Spleen (tissue), 11 donors: ENCODE data around the gene HEG1. TPM values are rescaled to one million over a fixed set of nuclear protein-coding genes. Genes with fewer than 3 reads are reported as not detected.
"Not testable (repeated sequence)": the region's sequence is repeated elsewhere in the genome, so short reads cannot be mapped to it uniquely, and the experiment has no call there.

Experiments used
- DNase-seq: peaks from one replicate; pipeline ENCODE4 v3.0.0-alpha.2; 2020
- H3K27ac ChIP-seq, 8 donors: fragments of 200-600 bp; sonication (generic) in 7 of 8; 1 replicate in 4 of 8; 2 replicates in 4 of 8; pipeline versions ENCODE4 v1.5.0 to v1.8.0; 2016 to 2021; ENCODE audit warnings: inconsistent platforms in 4 of 8, mild to moderate bottlenecking in 4 of 8, moderate library complexity in 1 of 8
- H3K27me3 ChIP-seq, 7 donors: fragments of 200-600 bp; sonication (generic) in 6 of 7; replicated peaks in 1 of 7; 1 replicate in 4 of 7; 2 replicates in 3 of 7; pipeline versions ENCODE4 v1.5.0 to v1.8.0; 2016 to 2021; ENCODE audit warnings: inconsistent platforms in 3 of 7, mild to moderate bottlenecking in 1 of 7
- H3K36me3 ChIP-seq, 6 donors: fragments of 200-600 bp; sonication (generic) in 5 of 6; 1 replicate in 4 of 6; 2 replicates in 2 of 6; pipeline versions ENCODE4 v1.5.0 to v1.8.0; 2016 to 2021; ENCODE audit warnings: inconsistent platforms in 2 of 6
- H3K4me1 ChIP-seq, 6 donors: fragments of 200-600 bp; sonication (generic) in 5 of 6; 1 replicate in 3 of 6; 2 replicates in 3 of 6; pipeline versions ENCODE4 v1.5.0 to v1.8.0; 2016 to 2021; ENCODE audit warnings: inconsistent platforms in 3 of 6
- H3K4me3 ChIP-seq, 8 donors: fragments of 200-600 bp; sonication (generic) in 7 of 8; 1 replicate in 4 of 8; 2 replicates in 4 of 8; pipeline versions ENCODE4 v1.5.0 to v1.8.0; 2016 to 2021; ENCODE audit warnings: inconsistent platforms in 4 of 8, mild to moderate bottlenecking in 4 of 8, moderate library complexity in 2 of 8
- H3K9me3 ChIP-seq, 8 donors: fragments of 200-600 bp; sonication (generic) in 7 of 8; 1 replicate in 4 of 8; 2 replicates in 4 of 8; pipeline versions ENCODE4 v1.5.0 to v1.8.0; 2016 to 2021; ENCODE audit warnings: inconsistent platforms in 4 of 8
- POLR2A ChIP-seq, 3 donors: fragments of 450-650 bp; IDR thresholded peaks; one replicate each; pipeline ENCODE4 v1.5.1; 2017; ENCODE audit warnings: antibody characterized with exemption in 3 of 3, mild to moderate bottlenecking in 1 of 3
- POLR2AphosphoS5 ChIP-seq, 3 donors: sonication (generic); formaldehyde crosslinking; IDR thresholded peaks; one replicate each; pipeline ENCODE4 v1.5.1; 2017; ENCODE audit warnings: antibody characterized with exemption in 3 of 3
- WGBS, 5 donors: extraction: QIAGEN DNeasy Blood & Tissue Kit in 3 of 5; methylation state at CpG; one replicate each; pipeline versions ENCODE4 v1.1.5 to v1.1.7; 2013 to 2018; 5-methylcytosine and 5-hydroxymethylcytosine counted together
- intact Hi-C: fragments of 100-400 bp; cut with DNase I; formaldehyde crosslinking; loops from one replicate; pipeline ENCODE4 v1.15.0; 2023; ENCODE audit warnings: low total_unique reads
- polyA plus RNA-seq, 3 donors: library from polyadenylated mRNA; stranded (reverse); fragments of 200-250 nt; gene quantifications; one replicate each; pipeline ENCODE4 v1.2.1, GENCODE V29; 2013
- total RNA-seq, 7 donors: library from RNA; depleted of rRNA in 3 of 7; stranded (reverse); fragments of >200 nt in 3 of 7; fragmentation: NEBNext Ultra II Directional in 4 of 7; extraction: Animal tissue kit (Norgen Biotek cat#: 25700) in 4 of 7; gene quantifications; one replicate each; pipeline versions ENCODE4 v1.1.0 to v1.2.1, GENCODE V29; 2016 to 2021
- TF ChIP-seq, protein P1 (sequence below), 11 experiments: fragments of 200-600 bp in 7 of 11; fragments of 450-650 bp in 4 of 11; sonication (generic) in 4 of 11; IDR thresholded peaks in 8 of 11; conservative IDR thresholded peaks in 3 of 11; 1 replicate in 7 of 11; 2 replicates in 4 of 11; pipeline versions ENCODE4 v1.4.0 to v1.8.0; 2016 to 2021; ENCODE audit warnings: antibody characterized with exemption in 11 of 11, inconsistent platforms in 4 of 11, mild to moderate bottlenecking in 1 of 11
- donor health status: healthy with polysubstance abuse.
- donor health status: DM: no; HTN: no; CAD: no; lungs with moderate emphysema.
- donor health status: DM: no; HTN: no; CAD: no.
- donor health status: Bipolar disorder and iron deficiency.
- donor health status: healthy.
- donor health status: DM: no; HTN: no; CAD: no.
- donor health status: DM: yes; HTN: yes; CAD: no.

The HEG1 gene
- total and polyA plus RNA-seq, 10 donors, result 3.1 to 87.9 (median 64.7) TPM

DNA sequence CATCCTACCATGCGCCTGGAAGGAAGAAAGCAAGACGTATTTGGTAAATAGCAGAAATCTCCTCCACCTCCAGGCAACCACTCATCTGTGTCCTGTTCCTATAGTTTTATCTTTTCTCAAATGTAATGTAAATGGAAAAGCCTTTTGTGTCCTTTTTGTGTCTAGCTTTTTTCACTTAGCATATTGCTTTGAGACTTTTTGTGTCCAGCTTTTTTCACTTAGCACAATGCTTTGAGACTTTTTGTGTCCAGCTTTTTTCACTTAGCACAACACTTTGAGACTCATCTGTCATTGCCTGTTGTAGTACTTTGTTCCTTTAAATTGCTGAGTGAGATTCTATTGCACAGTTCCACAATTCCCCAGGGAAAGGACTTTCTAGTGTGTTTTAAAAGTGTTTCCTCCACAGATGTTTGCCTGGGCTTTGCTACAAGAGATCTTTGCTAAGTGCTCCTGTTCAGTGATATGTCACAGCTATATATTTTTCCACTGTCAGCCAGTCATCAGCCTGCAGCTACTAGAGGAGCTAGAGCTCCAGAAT is 93.3 kb downstream of the HEG1 start:
- TF ChIP-seq, protein P1, sequence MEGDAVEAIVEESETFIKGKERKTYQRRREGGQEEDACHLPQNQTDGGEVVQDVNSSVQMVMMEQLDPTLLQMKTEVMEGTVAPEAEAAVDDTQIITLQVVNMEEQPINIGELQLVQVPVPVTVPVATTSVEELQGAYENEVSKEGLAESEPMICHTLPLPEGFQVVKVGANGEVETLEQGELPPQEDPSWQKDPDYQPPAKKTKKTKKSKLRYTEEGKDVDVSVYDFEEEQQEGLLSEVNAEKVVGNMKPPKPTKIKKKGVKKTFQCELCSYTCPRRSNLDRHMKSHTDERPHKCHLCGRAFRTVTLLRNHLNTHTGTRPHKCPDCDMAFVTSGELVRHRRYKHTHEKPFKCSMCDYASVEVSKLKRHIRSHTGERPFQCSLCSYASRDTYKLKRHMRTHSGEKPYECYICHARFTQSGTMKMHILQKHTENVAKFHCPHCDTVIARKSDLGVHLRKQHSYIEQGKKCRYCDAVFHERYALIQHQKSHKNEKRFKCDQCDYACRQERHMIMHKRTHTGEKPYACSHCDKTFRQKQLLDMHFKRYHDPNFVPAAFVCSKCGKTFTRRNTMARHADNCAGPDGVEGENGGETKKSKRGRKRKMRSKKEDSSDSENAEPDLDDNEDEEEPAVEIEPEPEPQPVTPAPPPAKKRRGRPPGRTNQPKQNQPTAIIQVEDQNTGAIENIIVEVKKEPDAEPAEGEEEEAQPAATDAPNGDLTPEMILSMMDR (IDR thresholded peaks at IDR 0.05 in 8 of 11, conservative IDR thresholded peaks at IDR 0.05 in 3 of 11), result no peak
- TF ChIP-seq POLR2AphosphoS5 (IDR thresholded peaks at IDR 0.05), result no peak
- no peak for TF ChIP-seq POLR2A (IDR thresholded peaks at IDR 0.05)
- WGBS, 5 donors, result 68 to 95% (median 84%) methylated on average over 2 of the region's 2 CpGs
- H3K36me3 ChIP-seq, result no peaks in the 10 kb centered on the region
- no peaks in the 10 kb centered on the region for H3K27me3 ChIP-seq
- no peak for DNase-seq
- intact Hi-C loops, result no loop called here
- H3K4me1 ChIP-seq, result no peaks in the 10 kb centered on the region
- peak overlapping the region in 1 of 8 donors; percentile 27 for H3K27ac ChIP-seq
- no peak overlapping the region for H3K4me3 ChIP-seq
- no peaks in the 10 kb centered on the region for H3K9me3 ChIP-seq

- intact Hi-C loops, result no loop called here
- peaks cover 0 to 2% (median 0%) of the 10 kb centered on the region in 8 donors for H3K9me3 ChIP-seq
- no peak overlapping the region for H3K4me3 ChIP-seq
- DNase-seq, result no peak
- WGBS, 5 donors, result 57 to 71% (median 67%) methylated on average over 5 of the region's 5 CpGs
- H3K4me1 ChIP-seq, result no peaks in the 10 kb centered on the region
- H3K36me3 ChIP-seq, result no peaks in the 10 kb centered on the region
- H3K27ac ChIP-seq, result no peak overlapping the region
- TF ChIP-seq POLR2AphosphoS5 (IDR thresholded peaks at IDR 0.05) (no peak), POLR2A (IDR thresholded peaks at IDR 0.05) (no peak)
- TF ChIP-seq, protein P1 (IDR thresholded peaks at IDR 0.05 in 8 of 11, conservative IDR thresholded peaks at IDR 0.05 in 3 of 11), result no peak
- no peaks in the 10 kb centered on the region for H3K27me3 ChIP-seq
These were observed 95.1 kb downstream of the HEG1 start for GRCh38 chr3:124960698-124961097.

- DNase-seq, result no peak
- Histone ChIP-seq H3K9me3 (peaks cover 0 to 4% (median 0%) of the 10 kb centered on the region in 8 donors), H3K27ac (no peak overlapping the region), H3K4me3 (no peak overlapping the region), H3K27me3 (no peaks in the 10 kb centered on the region), H3K4me1 (no peaks in the 10 kb centered on the region), H3K36me3 (no peaks in the 10 kb centered on the region)
- intact Hi-C loops, result no loop called here
- TF ChIP-seq POLR2A (IDR thresholded peaks at IDR 0.05), result no peak
- no peak for TF ChIP-seq POLR2AphosphoS5 (IDR thresholded peaks at IDR 0.05)
- TF ChIP-seq, protein P1 (IDR thresholded peaks at IDR 0.05 in 8 of 11, conservative IDR thresholded peaks at IDR 0.05 in 3 of 11), result no peak
- 59 to 89% (median 76%) methylated on average over 3 of the region's 3 CpGs for WGBS, 5 donors
These were observed 95.7 kb downstream of the HEG1 start for GRCh38 chr3:124960105-124960504.

DNA sequence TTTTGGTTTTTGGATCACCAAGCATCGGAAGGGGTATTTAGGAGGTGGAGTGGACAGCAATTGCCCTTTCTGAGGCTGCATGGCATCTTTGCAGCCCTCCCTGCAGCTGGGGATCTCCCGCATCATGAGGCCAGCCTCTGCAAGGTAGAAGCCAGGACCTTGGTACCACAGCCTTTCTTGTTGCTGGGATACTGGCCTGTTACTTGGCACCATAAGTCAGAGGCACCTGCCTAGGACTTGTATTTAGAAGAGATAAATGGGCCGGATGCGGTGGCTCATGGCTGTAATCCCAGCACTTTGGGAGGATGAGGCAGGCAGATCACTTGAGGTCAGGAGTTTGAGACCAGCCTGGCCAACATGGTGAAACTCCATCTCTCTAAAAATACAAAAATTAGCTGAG is 97.8 kb downstream of the HEG1 start:
- DNase-seq, H3K4me1 ChIP-seq, intact Hi-C loops, H3K9me3 ChIP-seq, H3K4me3 ChIP-seq, H3K36me3 ChIP-seq, H3K27ac ChIP-seq, H3K27me3 ChIP-seq: not testable (repeated sequence)
- 94 to 98% (median 95%) methylated on average over 4 of the region's 4 CpGs for WGBS, 5 donors
